CD4-positive, alpha-beta T cell (primary cell): Measurements from ENCODE around the gene SUCLG2. TPM values are rescaled to one million over a fixed set of nuclear protein-coding genes. Genes with fewer than 3 reads are reported as not detected.

ENCODE experiments used
- ATAC-seq: fragments of 200-7000 bp; cut with Tn5 transposase; one replicate; pipeline ENCODE4 v1.10.0; 2022; ENCODE audit warnings: mild to moderate bottlenecking; ENCODE audit not compliant: poor library complexity
- CTCF ChIA-PET: fragments of 350-600 bp; sonication (Branson Sonifier 250); formaldehyde crosslinking; loops from one replicate; lab custom pipeline; 2021; ENCODE audit warnings: antibody characterized with exemption, inconsistent platforms; lab: Charles Lee
- POLR2A ChIA-PET: fragments of 350-600 bp; sonication (Branson Sonifier 250); formaldehyde crosslinking; loops from one replicate; lab custom pipeline; 2021; ENCODE audit warnings: antibody characterized with exemption, inconsistent platforms; lab: Charles Lee
- DNase-seq, 14 experiments: peaks; one replicate each; pipeline ENCODE4 v3.0.0-alpha.2; 2013 to 2020; ENCODE audit warnings: mixed read lengths in 2 of 14
- H3K27ac ChIP-seq, 2 donors: one replicate each; pipeline versions ENCODE4 v1.5.1 to v1.7.0; 2013; ENCODE audit warnings: low read length in 2 of 2, low read depth in 1 of 2, mild to moderate bottlenecking in 1 of 2
- H3K27me3 ChIP-seq, 2 experiments: 1 replicate in 1 of 2; 2 replicates in 1 of 2; pipeline versions ENCODE4 v1.6.1 to v1.7.0; 2013; ENCODE audit warnings: low read length in 2 of 2, control low read depth in 1 of 2, mild to moderate bottlenecking in 1 of 2, moderate library complexity in 1 of 2; ENCODE audit not compliant: insufficient read depth in 2 of 2, control insufficient read depth in 1 of 2
- H3K36me3 ChIP-seq: one replicate; pipeline ENCODE4 v1.6.1; 2013; ENCODE audit warnings: low read length, control low read depth; ENCODE audit not compliant: insufficient read depth
- H3K4me1 ChIP-seq: one replicate; pipeline ENCODE4 v1.6.1; 2013; ENCODE audit warnings: low read length, control low read depth; ENCODE audit not compliant: insufficient read depth
- H3K4me3 ChIP-seq: one replicate; pipeline ENCODE4 v1.5.1; 2013; ENCODE audit warnings: mild to moderate bottlenecking, low read length, moderate library complexity
- H3K9me3 ChIP-seq, 2 experiments: 1 replicate in 1 of 2; 2 replicates in 1 of 2; pipeline versions ENCODE4 v1.6.1 to v1.7.0; 2013; ENCODE audit warnings: low read length in 2 of 2, mild to moderate bottlenecking in 2 of 2, control low read depth in 1 of 2, moderate library complexity in 1 of 2; ENCODE audit not compliant: control insufficient read depth in 1 of 2, insufficient read depth in 1 of 2
- H3K27ac Mint-ChIP-seq: one replicate; pipeline ENCODE4 v1.8.0; 2020; ENCODE audit warnings: mixed read lengths
- H3K27me3 Mint-ChIP-seq: one replicate; pipeline ENCODE4 v1.8.0; 2021; ENCODE audit warnings: mixed read lengths
- H3K36me3 Mint-ChIP-seq: one replicate; pipeline ENCODE4 v1.8.0; 2021; ENCODE audit warnings: low read depth, mixed read lengths
- H3K4me1 Mint-ChIP-seq: one replicate; pipeline ENCODE4 v1.8.0; 2021; ENCODE audit warnings: low read depth, mixed read lengths
- H3K4me3 Mint-ChIP-seq: one replicate; pipeline ENCODE4 v1.8.0; 2020; ENCODE audit warnings: mild to moderate bottlenecking, mixed read lengths
- H3K9me3 Mint-ChIP-seq: one replicate; pipeline ENCODE4 v1.8.0; 2020; ENCODE audit warnings: mixed read lengths
- CTCF ChIP-seq: fragments of 200-600 bp; IDR thresholded peaks from one replicate; pipeline ENCODE4 v1.8.0; 2022; ENCODE audit warnings: antibody characterized with exemption, mild to moderate bottlenecking
- intact Hi-C, 2 experiments: fragments of 100-400 bp; cut with DNase I in 1 of 2; cut with micrococcal nuclease in 1 of 2; formaldehyde crosslinking; loops; one replicate each; pipeline versions ENCODE4 v1.15.1 to v1.9.0; 2023 to 2025; cut with DNase I, micrococcal nuclease
- total RNA-seq, 174 experiments: library from RNA in 2 of 174; stranded (reverse) in 2 of 174; gene quantifications; one replicate each; pipeline ENCODE4 v1.2.3 and lab custom pipeline; 2021 to 2026

Gene SUCLG2
- total RNA-seq, 2 experiments from 2014 or later, result 51.7 to 52.4 TPM

DNA sequence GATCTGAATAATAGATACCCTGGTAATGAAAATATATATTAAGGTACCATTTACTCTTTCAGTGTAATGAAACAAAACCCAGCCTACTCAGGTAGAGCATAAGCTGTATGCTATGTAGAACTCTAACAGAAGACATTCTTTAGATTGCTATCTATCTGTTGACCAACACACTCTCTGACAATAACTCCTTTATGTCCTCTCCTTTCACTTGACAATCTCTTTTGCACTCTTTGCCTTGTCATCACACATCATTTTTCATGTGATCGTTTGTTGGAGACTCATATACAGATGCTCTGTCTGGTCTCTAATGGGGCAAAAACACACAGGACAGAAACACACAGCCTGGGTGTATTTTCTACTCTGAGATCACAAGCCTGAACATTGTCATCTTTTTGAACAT is 35.4 kb upstream of the SUCLG2 start:
- DNase-seq (no peak), ATAC-seq (no peak)
- Histone ChIP-seq H3K27ac (no peak overlapping the region), H3K9me3 (no peaks in the 10 kb centered on the region), H3K36me3 (no peaks in the 10 kb centered on the region), H3K27me3 (no peaks in the 10 kb centered on the region), H3K4me1 (peaks cover 6% of the 10 kb centered on the region), H3K4me3 (no peak overlapping the region)
- no peak for TF ChIP-seq CTCF
- ChIA-PET POLR2A (no interaction called here), CTCF (no interaction called here)
- H3K27me3 Mint-ChIP-seq, result no peaks in the 10 kb centered on the region
- H3K27ac Mint-ChIP-seq, result no peak overlapping the region
- peaks cover 2% of the 10 kb centered on the region for H3K9me3 Mint-ChIP-seq
- H3K36me3 Mint-ChIP-seq, result no peaks in the 10 kb centered on the region
- peaks cover 14% of the 10 kb centered on the region for H3K4me1 Mint-ChIP-seq
- no peak overlapping the region for H3K4me3 Mint-ChIP-seq
- intact Hi-C loops, result loop anchor here in 1 of 2 experiments (5.0 kb wide), 1 partner anchor 42 kb away; no protein-coding TSS in a partner anchor

GRCh38 chr3:67688231-67688630 is 33.8 kb upstream of the SUCLG2 start:
- Histone ChIP-seq H3K4me1 (peaks cover 6% of the 10 kb centered on the region), H3K4me3 (no peak overlapping the region), H3K27ac (no peak overlapping the region), H3K36me3 (no peaks in the 10 kb centered on the region), H3K27me3 (no peaks in the 10 kb centered on the region), H3K9me3 (no peaks in the 10 kb centered on the region)
- ChIA-PET POLR2A (interaction anchor here (1.1 kb wide), 1 partner anchor 33 kb away, joined by 5 read pairs; no protein-coding TSS in a partner anchor), CTCF (interaction anchor here (1.0 kb wide), 1 partner anchor 12 kb away, joined by 3 read pairs; no protein-coding TSS in a partner anchor)
- intact Hi-C loops, result no loop called here
- Mint-ChIP-seq H3K36me3 (no peaks in the 10 kb centered on the region), H3K4me1 (peaks cover 28% of the 10 kb centered on the region), H3K4me3 (no peak overlapping the region), H3K9me3 (no peaks in the 10 kb centered on the region), H3K27me3 (no peaks in the 10 kb centered on the region), H3K27ac (no peak overlapping the region)
- no peak for DNase-seq
- no peak for TF ChIP-seq CTCF
- ATAC-seq, result no peak

- H3K4me1 Mint-ChIP-seq, result peaks cover 39% of the 10 kb centered on the region
- DNase-seq (peak in 1 of 14 experiments; percentile 11), ATAC-seq (no peak)
- intact Hi-C loops, result no loop called here
- H3K4me3 Mint-ChIP-seq, result peak overlapping the region; percentile 65
- Histone ChIP-seq H3K4me3 (peak overlapping the region; percentile 19), H3K27ac (no peak overlapping the region), H3K36me3 (no peaks in the 10 kb centered on the region), H3K27me3 (no peaks in the 10 kb centered on the region), H3K9me3 (no peaks in the 10 kb centered on the region), H3K4me1 (peaks cover 6% of the 10 kb centered on the region)
- H3K27me3 Mint-ChIP-seq, result no peaks in the 10 kb centered on the region
- CTCF ChIA-PET, result no interaction called here
- POLR2A ChIA-PET, result no interaction called here
- TF ChIP-seq CTCF, result no peak
- peak overlapping the region; percentile 70 for H3K27ac Mint-ChIP-seq
- no peaks in the 10 kb centered on the region for H3K36me3 Mint-ChIP-seq
- H3K9me3 Mint-ChIP-seq, result no peaks in the 10 kb centered on the region
These were observed 31.7 kb upstream of the SUCLG2 start for GRCh38 chr3:67686069-67686468.
